Measurements from ENCODE around the gene TCEA2. TPM values are rescaled to one million over a fixed set of nuclear protein-coding genes. Genes with fewer than 3 reads are reported as not detected.

Gene TCEA2
- total RNA-seq, 4 donors from 2014 or later, result 28.1 to 39.7 (median 33.6) TPM

DNA sequence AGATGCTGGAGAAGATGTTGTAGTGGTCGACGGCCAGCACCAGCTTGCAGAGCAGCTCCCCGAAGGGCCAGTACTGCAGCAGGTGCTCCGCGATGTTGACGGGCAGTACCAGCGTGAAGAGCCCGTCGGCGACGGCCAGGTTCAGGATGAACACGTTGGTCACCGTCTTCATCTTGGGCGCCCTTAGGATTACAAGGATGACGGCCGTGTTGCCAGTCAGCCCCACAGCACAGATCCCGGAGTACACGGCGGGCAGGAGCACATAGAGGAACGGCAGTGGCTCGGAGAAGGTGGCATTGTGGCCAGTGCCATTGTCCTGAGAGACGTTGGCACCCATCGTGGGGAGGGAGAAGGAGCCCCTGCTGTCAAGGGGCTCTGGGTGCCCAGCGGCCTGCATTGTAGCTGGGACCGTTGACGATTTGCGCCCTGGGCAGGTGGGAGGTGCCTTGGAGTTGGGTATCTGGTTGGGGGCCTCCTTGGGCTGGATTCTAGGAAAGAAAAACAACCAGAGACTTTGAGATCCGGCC lies 43.5 kb downstream of the TCEA2 start:
- Histone ChIP-seq H3K27me3 (peaks cover 69% of the 10 kb centered on the region), H3K4me1 (peaks cover 0 to 13% (median 7%) of the 10 kb centered on the region in 3 donors), H3K36me3 (no peaks in the 10 kb centered on the region), H3K9me3 (no peaks in the 10 kb centered on the region), H3K27ac (no peak overlapping the region), H3K4me3 (no peak overlapping the region)
- no peak for ATAC-seq
- 91 to 93% methylated on average over 2 to 4 of the region's 28 CpGs for WGBS, 2 donors (ENCODE audit: low coverage in 1 of 2)
- TF ChIP-seq POLR2AphosphoS5 (IDR thresholded peaks at IDR 0.05) (no peak), POLR2A (IDR thresholded peaks at IDR 0.05) (no peak), EP300 (IDR thresholded peaks at IDR 0.05) (no peak)
- TF ChIP-seq, protein P1, sequence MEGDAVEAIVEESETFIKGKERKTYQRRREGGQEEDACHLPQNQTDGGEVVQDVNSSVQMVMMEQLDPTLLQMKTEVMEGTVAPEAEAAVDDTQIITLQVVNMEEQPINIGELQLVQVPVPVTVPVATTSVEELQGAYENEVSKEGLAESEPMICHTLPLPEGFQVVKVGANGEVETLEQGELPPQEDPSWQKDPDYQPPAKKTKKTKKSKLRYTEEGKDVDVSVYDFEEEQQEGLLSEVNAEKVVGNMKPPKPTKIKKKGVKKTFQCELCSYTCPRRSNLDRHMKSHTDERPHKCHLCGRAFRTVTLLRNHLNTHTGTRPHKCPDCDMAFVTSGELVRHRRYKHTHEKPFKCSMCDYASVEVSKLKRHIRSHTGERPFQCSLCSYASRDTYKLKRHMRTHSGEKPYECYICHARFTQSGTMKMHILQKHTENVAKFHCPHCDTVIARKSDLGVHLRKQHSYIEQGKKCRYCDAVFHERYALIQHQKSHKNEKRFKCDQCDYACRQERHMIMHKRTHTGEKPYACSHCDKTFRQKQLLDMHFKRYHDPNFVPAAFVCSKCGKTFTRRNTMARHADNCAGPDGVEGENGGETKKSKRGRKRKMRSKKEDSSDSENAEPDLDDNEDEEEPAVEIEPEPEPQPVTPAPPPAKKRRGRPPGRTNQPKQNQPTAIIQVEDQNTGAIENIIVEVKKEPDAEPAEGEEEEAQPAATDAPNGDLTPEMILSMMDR (IDR thresholded peaks at IDR 0.05), result no peak

- WGBS, 2 donors (ENCODE audit: low coverage in 1 of 2), result 29 to 75% methylated on average over 5 to 7 of the region's 22 CpGs
- H3K4me1 ChIP-seq, result peaks cover 0 to 7% (median 3%) of the 10 kb centered on the region in 3 donors
- TF ChIP-seq EP300 (IDR thresholded peaks at IDR 0.05) (no peak), POLR2AphosphoS5 (IDR thresholded peaks at IDR 0.05) (no peak), POLR2A (IDR thresholded peaks at IDR 0.05) (no peak)
- TF ChIP-seq, protein P1 (IDR thresholded peaks at IDR 0.05), result no peak
Observed at GRCh38 chr20:64106981-64107735, 44.2 kb downstream of the TCEA2 start, which contains the start of gene NPBWR2. Gene NPBWR2, minus strand, starts transcription at chr20:64107565. Its CDS starts 734 bp downstream, at chr20:64106831.

GRCh38 chr20:64107736-64108457 lies 44.9 kb downstream of the TCEA2 start:
- Histone ChIP-seq H3K4me3 (no peak overlapping the region), H3K27me3 (peaks cover 55% of the 10 kb centered on the region), H3K27ac (no peak overlapping the region), H3K36me3 (no peaks in the 10 kb centered on the region), H3K9me3 (no peaks in the 10 kb centered on the region), H3K4me1 (no peaks in the 10 kb centered on the region)
- 60 to 66% methylated on average over 15 of the region's 19 CpGs for whole genome bisulfite sequencing, 2 donors (ENCODE audit: low coverage in 1 of 2)
- no peak for ATAC-seq
- TF ChIP-seq POLR2AphosphoS5 (IDR thresholded peaks at IDR 0.05) (no peak), EP300 (IDR thresholded peaks at IDR 0.05) (no peak), POLR2A (IDR thresholded peaks at IDR 0.05) (no peak)
- TF ChIP-seq, protein P1 (IDR thresholded peaks at IDR 0.05), result no peak

More at GRCh38 chr20:64106981-64107735, 44.2 kb downstream of the TCEA2 start, which contains the start of gene NPBWR2:
- peaks cover 63% of the 10 kb centered on the region for H3K27me3 ChIP-seq
- no peaks in the 10 kb centered on the region for H3K36me3 ChIP-seq
- no peak for ATAC-seq
- H3K27ac ChIP-seq, result no peak within 1 kb of the TSS
- H3K4me3 ChIP-seq, result no peak within 1 kb of the TSS
- no peaks in the 10 kb centered on the region for H3K9me3 ChIP-seq

DNA sequence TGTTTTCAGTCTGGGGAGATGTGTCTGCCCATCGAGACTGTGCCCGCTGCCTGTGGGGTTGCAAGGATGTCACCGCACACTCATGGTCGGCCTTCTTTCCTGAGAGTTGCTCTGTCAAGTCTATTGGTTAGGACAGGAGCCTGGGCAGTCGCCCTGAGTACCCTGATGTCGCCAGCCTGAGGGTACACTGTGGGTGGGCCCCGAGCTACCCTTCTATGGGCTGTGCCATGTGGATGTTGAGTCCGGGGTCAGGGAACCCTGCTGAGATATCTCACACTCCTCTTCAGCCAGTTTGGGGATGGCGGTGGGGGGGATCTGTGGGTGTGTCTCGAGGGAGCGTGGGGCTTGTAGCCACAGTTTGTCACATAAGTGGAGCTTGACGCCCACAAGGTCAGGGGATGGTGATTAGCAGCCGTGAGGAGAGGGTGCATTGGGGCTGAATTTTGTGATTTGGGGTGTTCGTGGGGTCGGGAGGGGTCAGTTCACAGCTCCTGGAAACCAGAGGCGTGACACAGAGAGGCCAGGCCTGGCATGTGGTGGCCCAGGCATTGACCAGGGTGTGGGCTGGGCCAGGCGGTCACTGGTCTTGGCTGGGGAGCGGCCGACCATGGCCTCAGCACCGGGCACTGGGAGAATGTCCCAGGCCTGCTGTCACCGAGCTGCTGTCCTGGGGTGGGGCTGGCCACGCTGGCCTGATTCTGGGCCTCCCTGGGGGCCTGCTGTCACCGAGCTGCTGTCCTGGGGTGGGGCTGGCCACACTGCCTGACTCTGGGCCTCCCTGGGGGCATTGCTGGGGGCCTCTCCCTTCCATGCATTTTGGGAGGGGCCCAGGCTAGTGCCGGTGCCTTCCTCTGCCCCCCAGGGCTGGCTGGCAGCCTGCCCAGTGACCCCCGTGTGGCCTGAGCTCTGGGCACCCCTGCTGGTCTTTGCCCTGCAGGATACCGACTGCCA lies 46.0 kb downstream of the TCEA2 start:
- peaks cover 44% of the 10 kb centered on the region for H3K27me3 ChIP-seq
- WGBS, 2 donors (ENCODE audit: low coverage in 1 of 2), result 70% methylated on average over 10 of the region's 26 CpGs; no CpG with 5 or more reads in 1 of the 2 donors
- TF ChIP-seq EP300 (IDR thresholded peaks at IDR 0.05) (no peak), POLR2AphosphoS5 (IDR thresholded peaks at IDR 0.05) (no peak), POLR2A (IDR thresholded peaks at IDR 0.05) (no peak)
- TF ChIP-seq, protein P1 (IDR thresholded peaks at IDR 0.05), result no peak
- no peak overlapping the region for H3K4me3 ChIP-seq
- no peak overlapping the region for H3K27ac ChIP-seq
- no peak for ATAC-seq
- no peaks in the 10 kb centered on the region for H3K9me3 ChIP-seq
- no peaks in the 10 kb centered on the region for H3K4me1 ChIP-seq
- no peaks in the 10 kb centered on the region for H3K36me3 ChIP-seq

All from gastroesophageal sphincter (tissue), 4 donors.